ENCODE measurements around the gene EPB41L2. TPM values are rescaled to one million over a fixed set of nuclear protein-coding genes. Genes with fewer than 3 reads are reported as not detected.

The EPB41L2 gene
- total RNA-seq, 1 experiment from 2014 or later: 199 TPM

- ATAC-seq: no peak; the same call in 1 of the 2 replicates
- H3K36me3 ChIP-seq (ENCODE audit: control insufficient read depth, insufficient read depth, low read length): no peaks in the 10 kb centered on the region
- no peaks in the 10 kb centered on the region for H3K27me3 ChIP-seq (ENCODE audit: control insufficient read depth, insufficient read depth, low read length)
- TF ChIP-seq SIN3A (IDR thresholded peaks at IDR 0.05; ENCODE audit: borderline replicate concordance, insufficient read depth, low read depth, low read length) (no peak), POLR2AphosphoS5 (IDR thresholded peaks at IDR 0.05; ENCODE audit: low read depth, low read length) (no peak), TCF7L2 (IDR thresholded peaks at IDR 0.05; ENCODE audit: low read depth, low read length) (no peak), CTCF (IDR thresholded peaks at IDR 0.05) (no peak)
- TF ChIP-seq, protein P1, sequence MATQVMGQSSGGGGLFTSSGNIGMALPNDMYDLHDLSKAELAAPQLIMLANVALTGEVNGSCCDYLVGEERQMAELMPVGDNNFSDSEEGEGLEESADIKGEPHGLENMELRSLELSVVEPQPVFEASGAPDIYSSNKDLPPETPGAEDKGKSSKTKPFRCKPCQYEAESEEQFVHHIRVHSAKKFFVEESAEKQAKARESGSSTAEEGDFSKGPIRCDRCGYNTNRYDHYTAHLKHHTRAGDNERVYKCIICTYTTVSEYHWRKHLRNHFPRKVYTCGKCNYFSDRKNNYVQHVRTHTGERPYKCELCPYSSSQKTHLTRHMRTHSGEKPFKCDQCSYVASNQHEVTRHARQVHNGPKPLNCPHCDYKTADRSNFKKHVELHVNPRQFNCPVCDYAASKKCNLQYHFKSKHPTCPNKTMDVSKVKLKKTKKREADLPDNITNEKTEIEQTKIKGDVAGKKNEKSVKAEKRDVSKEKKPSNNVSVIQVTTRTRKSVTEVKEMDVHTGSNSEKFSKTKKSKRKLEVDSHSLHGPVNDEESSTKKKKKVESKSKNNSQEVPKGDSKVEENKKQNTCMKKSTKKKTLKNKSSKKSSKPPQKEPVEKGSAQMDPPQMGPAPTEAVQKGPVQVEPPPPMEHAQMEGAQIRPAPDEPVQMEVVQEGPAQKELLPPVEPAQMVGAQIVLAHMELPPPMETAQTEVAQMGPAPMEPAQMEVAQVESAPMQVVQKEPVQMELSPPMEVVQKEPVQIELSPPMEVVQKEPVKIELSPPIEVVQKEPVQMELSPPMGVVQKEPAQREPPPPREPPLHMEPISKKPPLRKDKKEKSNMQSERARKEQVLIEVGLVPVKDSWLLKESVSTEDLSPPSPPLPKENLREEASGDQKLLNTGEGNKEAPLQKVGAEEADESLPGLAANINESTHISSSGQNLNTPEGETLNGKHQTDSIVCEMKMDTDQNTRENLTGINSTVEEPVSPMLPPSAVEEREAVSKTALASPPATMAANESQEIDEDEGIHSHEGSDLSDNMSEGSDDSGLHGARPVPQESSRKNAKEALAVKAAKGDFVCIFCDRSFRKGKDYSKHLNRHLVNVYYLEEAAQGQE (IDR thresholded peaks at IDR 0.05; ENCODE audit: insufficient read depth in 1 of 2, low read depth in 2 of 2, low read length in 1 of 2): no peak
- peaks cover 33% of the 10 kb centered on the region for H3K4me1 ChIP-seq (ENCODE audit: control insufficient read depth, insufficient read depth, low read length)
- DNase-seq (ENCODE audit: low read depth, low spot score): no peak
- BruUV-seq (replicated peaks): no TSS peak
- H3K27ac ChIP-seq (ENCODE audit: low read length): no peak overlapping the region
- POLR2A ChIA-PET: no interaction called here
- H3K9me3 ChIP-seq (ENCODE audit: control insufficient read depth, insufficient read depth, low read depth, low read length): no peaks in the 10 kb centered on the region; the same call in 1 of the 2 replicates
- in situ Hi-C loops (cut with HindIII; ENCODE audit: low pct_unique_long_range_greater_than_20kb, low sequenced_read_pairs): no loop called here
- H3K4me3 ChIP-seq (ENCODE audit: low read depth in 2 of 2, low read length in 2 of 2): no peak overlapping the region
- intact Hi-C loops (cut with micrococcal nuclease; ENCODE audit: unreplicated experiment): no loop called here
- CTCF ChIA-PET: no interaction called here
Observed at GRCh38 chr6:130982941-130983456, 80.0 kb downstream of the EPB41L2 start.

DNA sequence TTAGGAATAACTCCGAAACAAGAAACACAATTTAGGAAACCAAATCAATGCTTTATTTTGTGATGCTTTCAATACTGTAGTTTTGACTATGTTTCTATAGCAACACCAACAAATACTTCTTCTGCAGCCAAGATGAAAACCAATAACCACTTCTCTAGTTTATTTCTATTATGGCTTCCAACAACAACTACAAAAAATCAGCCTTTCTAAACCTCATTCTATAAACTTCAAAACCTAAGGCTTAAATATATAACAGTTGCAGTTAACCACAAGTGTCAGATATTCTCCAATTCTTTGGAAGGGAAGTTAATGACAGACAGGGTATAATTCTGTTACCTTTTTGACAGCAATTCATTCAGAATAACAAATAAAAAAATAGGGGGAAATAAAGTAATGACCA is 80.9 kb downstream of the EPB41L2 start:
- BruUV-seq (replicated peaks): no TSS peak
- Histone ChIP-seq H3K27me3 (ENCODE audit: control insufficient read depth, insufficient read depth, low read length) (no peaks in the 10 kb centered on the region), H3K9me3 (ENCODE audit: control insufficient read depth, insufficient read depth, low read depth, low read length) (no peaks in the 10 kb centered on the region; the same call in 1 of the 2 replicates), H3K4me3 (ENCODE audit: low read depth in 2 of 2, low read length in 2 of 2) (no peak overlapping the region), H3K36me3 (ENCODE audit: control insufficient read depth, insufficient read depth, low read length) (no peaks in the 10 kb centered on the region), H3K27ac (ENCODE audit: low read length) (no peak overlapping the region), H3K4me1 (ENCODE audit: control insufficient read depth, insufficient read depth, low read length) (peaks cover 41% of the 10 kb centered on the region)
- ATAC-seq: no peak
- in situ Hi-C loops (cut with HindIII; ENCODE audit: low pct_unique_long_range_greater_than_20kb, low sequenced_read_pairs) (no loop called here), intact Hi-C loops (cut with micrococcal nuclease; ENCODE audit: unreplicated experiment) (no loop called here)
- CTCF ChIA-PET: interaction anchor here (0.5 kb wide), 1 partner anchor 18 kb away, joined by 3 read pairs; no protein-coding TSS in a partner anchor
- TF ChIP-seq SIN3A (IDR thresholded peaks at IDR 0.05; ENCODE audit: borderline replicate concordance, insufficient read depth, low read depth, low read length) (no peak), CTCF (IDR thresholded peaks at IDR 0.05) (no peak), TCF7L2 (IDR thresholded peaks at IDR 0.05; ENCODE audit: low read depth, low read length) (no peak), POLR2AphosphoS5 (IDR thresholded peaks at IDR 0.05; ENCODE audit: low read depth, low read length) (no peak)
- TF ChIP-seq, protein P1 (IDR thresholded peaks at IDR 0.05; ENCODE audit: insufficient read depth in 1 of 2, low read depth in 2 of 2, low read length in 1 of 2): no peak
- DNase-seq (ENCODE audit: low read depth, low spot score): no peak
- POLR2A ChIA-PET: no interaction called here
